Mesothelial cell of epicardium (in vitro differentiated cells): ENCODE results near the gene GBA3. TPM values are rescaled to one million over a fixed set of nuclear protein-coding genes. Genes with fewer than 3 reads are reported as not detected.

Experiments used
- DNase-seq, 2 experiments: peaks; one replicate each; pipeline ENCODE4 v3.0.0; 2021; ENCODE audit warnings: low spot score in 2 of 2; ENCODE audit not compliant: unreplicated experiment in 2 of 2
- H3K27ac Mint-ChIP-seq: 2 replicates; pipeline ENCODE4 v1.8.0; 2021; ENCODE audit warnings: mixed read lengths
- H3K27me3 Mint-ChIP-seq: 2 replicates; pipeline ENCODE4 v1.8.0; 2021; ENCODE audit warnings: low read depth, mixed read lengths
- H3K36me3 Mint-ChIP-seq: 2 replicates; pipeline ENCODE4 v1.8.0; 2021; ENCODE audit warnings: mixed read lengths
- H3K4me1 Mint-ChIP-seq: 2 replicates; pipeline ENCODE4 v1.8.0; 2021; ENCODE audit warnings: mixed read lengths
- H3K4me3 Mint-ChIP-seq: 2 replicates; pipeline ENCODE4 v1.8.0; 2021; ENCODE audit warnings: mild to moderate bottlenecking, moderate library complexity, mixed read lengths
- H3K9me3 Mint-ChIP-seq: 2 replicates; pipeline ENCODE4 v1.8.0; 2021; ENCODE audit warnings: mixed read lengths
- total RNA-seq: library from RNA; stranded (reverse); gene quantifications from 3 replicates; pipeline ENCODE4 v1.2.1, GENCODE V29; 2021
- TF ChIP-seq, protein P1 (sequence below): fragments of 200-600 bp; sonication (generic); IDR thresholded peaks from one replicate; pipeline ENCODE4 v1.5.0; 2021; ENCODE audit warnings: antibody characterized with exemption; ENCODE audit not compliant: unreplicated experiment

The GBA3 gene
- total RNA-seq, 1 donor from 2014 or later, result not detected

DNA sequence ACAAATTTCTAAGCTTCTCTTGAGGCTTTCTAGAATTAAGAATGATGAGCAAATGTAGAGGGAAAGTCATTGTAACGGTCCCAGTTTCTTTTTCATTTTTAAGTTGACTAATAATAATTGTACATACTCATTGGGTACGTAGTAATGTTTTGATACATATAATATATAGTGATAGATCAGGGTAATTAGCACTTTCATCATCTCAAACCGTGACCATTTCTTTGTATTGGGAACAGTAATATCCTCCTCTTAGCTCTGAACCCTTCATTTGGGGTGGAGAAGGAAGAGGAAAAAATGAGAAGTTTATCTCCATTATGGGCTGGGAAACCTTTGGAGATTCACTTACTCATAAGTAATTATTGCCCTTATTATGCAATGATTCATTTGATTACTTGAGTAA lies 39.0 kb upstream of the GBA3 start:
- H3K4me3 Mint-ChIP-seq, result no peak overlapping the region
- H3K27me3 Mint-ChIP-seq, result no peaks in the 10 kb centered on the region
- no peaks in the 10 kb centered on the region for H3K36me3 Mint-ChIP-seq
- TF ChIP-seq, protein P1, sequence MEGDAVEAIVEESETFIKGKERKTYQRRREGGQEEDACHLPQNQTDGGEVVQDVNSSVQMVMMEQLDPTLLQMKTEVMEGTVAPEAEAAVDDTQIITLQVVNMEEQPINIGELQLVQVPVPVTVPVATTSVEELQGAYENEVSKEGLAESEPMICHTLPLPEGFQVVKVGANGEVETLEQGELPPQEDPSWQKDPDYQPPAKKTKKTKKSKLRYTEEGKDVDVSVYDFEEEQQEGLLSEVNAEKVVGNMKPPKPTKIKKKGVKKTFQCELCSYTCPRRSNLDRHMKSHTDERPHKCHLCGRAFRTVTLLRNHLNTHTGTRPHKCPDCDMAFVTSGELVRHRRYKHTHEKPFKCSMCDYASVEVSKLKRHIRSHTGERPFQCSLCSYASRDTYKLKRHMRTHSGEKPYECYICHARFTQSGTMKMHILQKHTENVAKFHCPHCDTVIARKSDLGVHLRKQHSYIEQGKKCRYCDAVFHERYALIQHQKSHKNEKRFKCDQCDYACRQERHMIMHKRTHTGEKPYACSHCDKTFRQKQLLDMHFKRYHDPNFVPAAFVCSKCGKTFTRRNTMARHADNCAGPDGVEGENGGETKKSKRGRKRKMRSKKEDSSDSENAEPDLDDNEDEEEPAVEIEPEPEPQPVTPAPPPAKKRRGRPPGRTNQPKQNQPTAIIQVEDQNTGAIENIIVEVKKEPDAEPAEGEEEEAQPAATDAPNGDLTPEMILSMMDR, result no peak
- no peak for DNase-seq
- peaks cover 17% of the 10 kb centered on the region for H3K9me3 Mint-ChIP-seq
- H3K27ac Mint-ChIP-seq, result no peak overlapping the region
- no peaks in the 10 kb centered on the region for H3K4me1 Mint-ChIP-seq

DNA sequence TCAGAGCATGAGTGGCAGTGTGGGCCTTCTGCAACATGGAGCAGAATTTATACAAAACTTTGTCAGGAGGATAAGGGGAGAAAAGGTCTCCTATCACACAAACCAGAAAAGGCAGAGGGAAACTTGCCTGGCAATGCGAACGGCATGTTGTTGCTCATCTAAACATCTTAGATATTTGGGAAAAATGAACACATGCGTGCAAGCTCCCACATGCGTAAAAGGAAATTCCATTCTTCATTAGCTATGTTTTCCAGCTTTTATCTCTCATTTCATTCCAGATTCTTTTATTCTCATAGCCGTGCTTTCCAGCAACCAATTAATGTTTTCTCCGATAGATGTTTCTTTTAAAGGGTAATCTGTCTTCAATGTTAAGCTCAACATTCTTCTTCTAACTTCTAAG lies 31.3 kb upstream of the GBA3 start:
- Mint-ChIP-seq H3K36me3 (no peaks in the 10 kb centered on the region), H3K9me3 (peaks cover 11% of the 10 kb centered on the region), H3K4me1 (peaks cover 9% of the 10 kb centered on the region), H3K27ac (peak overlapping the region; percentile 93), H3K27me3 (no peaks in the 10 kb centered on the region), H3K4me3 (no peak overlapping the region)
- TF ChIP-seq, protein P1, result no peak
- DNase-seq, result no peak

DNA sequence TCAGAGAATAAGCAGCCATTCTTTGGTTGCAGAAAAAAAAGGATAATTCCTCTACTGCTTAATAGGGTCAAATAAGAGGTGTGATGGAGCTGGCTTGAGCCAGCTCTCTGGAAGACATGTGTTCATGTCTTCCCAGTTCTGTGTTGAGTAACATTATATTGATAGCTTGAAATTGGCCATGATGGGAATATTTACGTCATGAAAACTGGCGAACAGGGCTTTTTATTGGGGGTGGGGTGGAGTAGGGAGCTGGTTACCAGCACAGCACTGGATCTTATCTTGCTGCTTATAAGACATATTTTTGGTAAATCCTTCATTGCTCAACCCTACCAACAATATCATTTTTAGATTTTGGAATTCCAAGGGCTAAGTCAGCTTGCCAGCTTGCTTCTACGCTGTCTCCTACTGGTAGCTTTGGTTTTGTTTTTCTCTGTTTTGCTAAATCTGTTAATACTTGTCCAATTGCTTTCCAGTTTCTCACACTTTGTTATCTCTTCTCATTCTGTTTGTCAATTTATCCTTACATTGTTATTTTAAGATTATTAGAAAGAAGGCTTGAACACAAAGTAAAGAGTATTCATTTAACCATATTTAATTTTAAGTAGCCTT lies 25.3 kb upstream of the GBA3 start:
- TF ChIP-seq, protein P1, result no peak
- DNase-seq, result no peak
- peaks cover 24% of the 10 kb centered on the region for H3K4me1 Mint-ChIP-seq
- H3K9me3 Mint-ChIP-seq, result no peaks in the 10 kb centered on the region
- H3K27ac Mint-ChIP-seq, result no peak overlapping the region
- no peak overlapping the region for H3K4me3 Mint-ChIP-seq
- no peaks in the 10 kb centered on the region for H3K27me3 Mint-ChIP-seq
- H3K36me3 Mint-ChIP-seq, result no peaks in the 10 kb centered on the region

DNA sequence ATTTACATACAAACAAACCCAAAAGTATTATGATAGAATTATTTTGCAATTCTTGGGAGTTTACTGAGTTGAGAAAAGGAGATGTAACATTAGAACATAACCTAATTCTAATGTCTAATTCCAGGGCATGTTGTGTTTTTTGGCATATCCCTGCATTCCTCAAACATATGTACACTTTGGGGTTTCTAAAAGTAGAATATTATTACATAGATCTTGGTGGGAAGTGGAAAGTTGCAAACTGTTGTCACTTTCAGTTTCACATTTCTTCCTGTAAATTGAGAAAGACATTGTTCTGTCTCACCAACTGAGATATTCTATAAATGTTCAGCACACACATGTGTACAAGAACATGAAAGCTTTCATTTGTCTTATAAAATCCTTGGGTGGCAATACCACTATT lies 24.4 kb upstream of the GBA3 start:
- Mint-ChIP-seq H3K36me3 (no peaks in the 10 kb centered on the region), H3K4me3 (no peak overlapping the region), H3K4me1 (peaks cover 24% of the 10 kb centered on the region), H3K27me3 (no peaks in the 10 kb centered on the region), H3K9me3 (no peaks in the 10 kb centered on the region), H3K27ac (no peak overlapping the region)
- TF ChIP-seq, protein P1, result no peak
- DNase-seq, result no peak

DNA sequence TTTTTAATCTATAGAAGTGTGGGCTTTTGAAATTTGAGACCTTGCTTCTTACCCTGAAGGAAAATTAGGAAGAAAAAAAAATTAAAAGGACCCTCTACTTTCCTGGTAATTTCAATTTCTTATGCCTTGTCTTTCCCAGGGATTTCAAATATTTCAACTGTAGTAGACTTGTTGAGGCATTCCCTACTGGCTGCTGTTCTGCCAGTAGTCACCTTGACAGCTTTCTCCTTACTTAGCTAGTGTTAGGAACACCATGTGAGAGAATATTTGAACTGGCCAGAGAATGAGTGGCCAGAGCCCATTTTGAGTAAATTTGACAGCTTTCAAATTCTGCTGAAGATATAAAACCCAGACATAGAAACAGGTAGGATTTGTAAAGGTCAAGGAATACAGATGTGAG lies 24.0 kb upstream of the GBA3 start:
- H3K36me3 Mint-ChIP-seq, result no peaks in the 10 kb centered on the region

More for the DNA sequence above, 24.0 kb upstream of the GBA3 start:
- no peak for DNase-seq
- no peaks in the 10 kb centered on the region for H3K9me3 Mint-ChIP-seq
- peaks cover 24% of the 10 kb centered on the region for H3K4me1 Mint-ChIP-seq
- H3K27ac Mint-ChIP-seq, result no peak overlapping the region
- H3K4me3 Mint-ChIP-seq, result no peak overlapping the region
- TF ChIP-seq, protein P1, result no peak
- no peaks in the 10 kb centered on the region for H3K27me3 Mint-ChIP-seq
